Measurements from ENCODE around the gene MED15.

DNA sequence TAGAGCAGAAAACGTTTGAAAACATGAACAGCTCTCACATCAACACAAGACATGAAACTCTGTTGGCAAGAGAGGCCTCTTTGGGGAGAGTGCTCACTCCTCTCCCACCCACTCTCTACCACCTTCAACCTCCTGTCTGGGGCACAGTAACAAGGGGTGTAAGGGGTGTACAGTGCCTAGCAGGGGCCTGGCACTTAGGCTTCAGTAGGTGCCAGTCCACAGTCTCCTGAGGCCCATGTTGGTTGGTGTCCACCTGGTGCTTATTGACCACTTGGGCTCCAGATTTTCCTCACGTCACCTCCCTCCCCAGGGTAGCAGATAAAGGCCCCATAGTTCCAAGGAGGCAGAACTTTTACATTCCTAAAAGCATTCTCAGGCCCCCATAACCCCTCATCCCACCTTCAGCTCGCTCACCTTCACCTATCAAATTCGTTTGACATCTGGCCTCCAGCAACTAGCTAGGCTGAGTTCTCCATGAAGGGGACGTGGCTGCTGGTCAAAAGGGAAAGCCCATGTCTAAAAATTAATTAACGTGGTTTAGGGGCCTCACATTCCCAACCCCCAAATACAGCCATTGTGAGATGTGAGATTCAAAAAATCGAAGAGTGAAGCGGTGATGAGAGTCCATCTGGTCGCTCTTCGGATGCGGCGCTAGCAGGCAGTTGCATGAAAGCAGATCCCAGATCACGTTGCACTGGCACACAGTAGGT is 712 bp upstream of the MED15 start:
- TF ChIP-seq SIN3A (IDR thresholded peaks at IDR 0.05; ENCODE audit: borderline replicate concordance, insufficient read depth, low read depth, low read length), result no peak
- TF ChIP-seq, protein P1, sequence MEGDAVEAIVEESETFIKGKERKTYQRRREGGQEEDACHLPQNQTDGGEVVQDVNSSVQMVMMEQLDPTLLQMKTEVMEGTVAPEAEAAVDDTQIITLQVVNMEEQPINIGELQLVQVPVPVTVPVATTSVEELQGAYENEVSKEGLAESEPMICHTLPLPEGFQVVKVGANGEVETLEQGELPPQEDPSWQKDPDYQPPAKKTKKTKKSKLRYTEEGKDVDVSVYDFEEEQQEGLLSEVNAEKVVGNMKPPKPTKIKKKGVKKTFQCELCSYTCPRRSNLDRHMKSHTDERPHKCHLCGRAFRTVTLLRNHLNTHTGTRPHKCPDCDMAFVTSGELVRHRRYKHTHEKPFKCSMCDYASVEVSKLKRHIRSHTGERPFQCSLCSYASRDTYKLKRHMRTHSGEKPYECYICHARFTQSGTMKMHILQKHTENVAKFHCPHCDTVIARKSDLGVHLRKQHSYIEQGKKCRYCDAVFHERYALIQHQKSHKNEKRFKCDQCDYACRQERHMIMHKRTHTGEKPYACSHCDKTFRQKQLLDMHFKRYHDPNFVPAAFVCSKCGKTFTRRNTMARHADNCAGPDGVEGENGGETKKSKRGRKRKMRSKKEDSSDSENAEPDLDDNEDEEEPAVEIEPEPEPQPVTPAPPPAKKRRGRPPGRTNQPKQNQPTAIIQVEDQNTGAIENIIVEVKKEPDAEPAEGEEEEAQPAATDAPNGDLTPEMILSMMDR (IDR thresholded peaks at IDR 0.05), result no peak
